Measurements from ENCODE around the gene SRBD1. TPM values are rescaled to one million over a fixed set of nuclear protein-coding genes. Genes with fewer than 3 reads are reported as not detected.

The SRBD1 gene
- total RNA-seq, 2 experiments from 2014 or later, result 17.1 to 19.9 TPM

DNA sequence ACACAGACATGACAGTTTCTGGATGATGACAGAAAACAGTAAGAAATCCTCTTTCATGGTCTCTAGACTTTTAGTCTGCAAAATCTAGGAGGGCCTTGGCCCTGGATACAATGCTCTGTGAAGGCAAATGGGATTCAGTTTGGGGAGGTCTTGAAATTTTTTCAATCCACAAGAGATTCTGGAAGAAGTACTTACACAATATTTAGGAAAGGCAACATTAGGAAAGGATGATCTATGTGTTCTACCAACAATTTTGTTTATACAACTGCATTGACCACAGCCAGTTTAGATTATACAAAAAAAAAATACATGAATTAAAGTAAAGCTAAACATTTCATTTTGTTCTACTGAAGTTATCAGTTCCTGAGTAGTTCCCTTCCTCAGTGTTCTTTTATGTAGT is 208.0 kb downstream of the SRBD1 start:
- POLR2A ChIA-PET, result no interaction called here
- CTCF ChIA-PET, result no interaction called here

DNA sequence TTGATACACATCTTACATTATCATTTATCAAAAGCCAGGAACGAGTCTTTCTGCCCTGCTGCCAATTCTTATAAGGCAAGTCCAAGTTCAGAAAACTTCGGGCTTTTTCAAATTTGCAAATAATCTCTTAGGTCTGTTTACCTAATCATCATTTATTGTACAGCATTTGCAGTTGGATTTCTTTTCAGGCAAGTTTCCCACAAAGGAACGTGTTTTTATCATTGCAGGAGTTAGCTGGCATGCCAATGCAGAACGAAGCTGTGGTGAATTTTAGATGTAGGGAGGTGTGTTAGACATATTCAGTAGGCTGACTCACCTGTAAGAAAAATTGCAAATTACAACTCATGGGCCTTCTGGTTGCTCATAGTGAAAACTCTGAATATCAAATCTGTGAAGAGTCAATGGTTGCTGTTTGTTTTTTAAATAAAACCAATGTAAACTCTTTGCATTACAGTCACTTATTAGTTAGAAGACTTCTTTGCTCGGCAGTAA is 209.6 kb downstream of the SRBD1 start:
- CTCF ChIA-PET, result no interaction called here
- POLR2A ChIA-PET, result no interaction called here

DNA sequence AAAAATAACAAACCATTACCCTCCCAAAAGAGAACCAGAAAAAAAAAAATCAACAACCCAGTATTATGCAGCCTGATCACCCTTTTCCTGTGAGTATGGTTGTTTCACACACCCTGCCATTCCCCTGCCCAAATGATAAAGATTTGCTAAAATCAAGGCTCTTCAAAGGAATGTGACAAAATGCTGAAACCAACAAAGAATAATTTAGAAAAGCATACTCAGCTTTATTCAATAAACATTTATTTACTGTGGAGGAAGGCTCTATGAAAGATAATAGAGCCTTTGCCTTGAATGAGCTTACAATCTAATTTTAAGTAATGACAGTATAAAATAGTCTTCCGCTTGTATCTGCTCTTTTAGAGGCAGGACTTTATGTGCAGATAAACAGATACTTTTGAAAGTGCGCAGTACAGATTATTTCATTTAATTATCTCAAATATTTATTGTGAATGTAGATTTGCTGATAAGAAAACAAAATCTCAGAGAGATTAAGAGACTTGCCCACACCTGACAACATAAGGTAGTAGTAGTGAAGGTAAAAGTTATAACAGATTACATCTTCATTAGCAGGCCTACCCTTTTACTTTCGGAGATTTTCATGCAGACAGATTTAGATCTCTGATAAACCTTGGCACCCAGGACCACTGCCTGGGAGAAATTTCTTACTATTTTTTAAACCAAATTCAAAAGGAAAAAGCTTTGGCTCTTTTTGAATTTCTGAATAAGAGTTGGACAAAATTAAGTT is 211.9 kb downstream of the SRBD1 start:
- CTCF ChIA-PET, result interaction anchor here (0.6 kb wide), 1 partner anchor 631 kb away, joined by 3 read pairs; no protein-coding TSS in a partner anchor

DNA sequence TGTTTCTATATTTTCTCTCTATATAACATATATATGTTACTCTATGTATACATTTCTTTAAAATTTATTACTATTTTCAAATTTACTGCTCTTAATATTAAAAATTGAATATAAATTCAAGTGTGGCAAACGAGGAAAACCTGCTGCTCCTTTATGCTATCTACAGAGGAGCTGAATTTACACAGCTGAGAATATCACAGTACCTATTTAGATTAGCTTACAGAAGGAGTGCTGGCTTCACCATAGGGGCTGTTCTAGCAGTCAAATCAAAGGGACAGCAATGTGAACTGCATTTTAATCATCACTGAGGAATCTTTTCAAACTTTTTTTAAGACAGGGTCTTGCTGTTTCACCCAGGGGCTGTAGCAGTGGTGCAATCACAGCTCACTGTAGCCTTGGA is 213.8 kb downstream of the SRBD1 start:
- ChIA-PET POLR2A (no interaction called here), CTCF (no interaction called here)

More for the DNA sequence above, 211.9 kb downstream of the SRBD1 start:
- POLR2A ChIA-PET, result no interaction called here

DNA sequence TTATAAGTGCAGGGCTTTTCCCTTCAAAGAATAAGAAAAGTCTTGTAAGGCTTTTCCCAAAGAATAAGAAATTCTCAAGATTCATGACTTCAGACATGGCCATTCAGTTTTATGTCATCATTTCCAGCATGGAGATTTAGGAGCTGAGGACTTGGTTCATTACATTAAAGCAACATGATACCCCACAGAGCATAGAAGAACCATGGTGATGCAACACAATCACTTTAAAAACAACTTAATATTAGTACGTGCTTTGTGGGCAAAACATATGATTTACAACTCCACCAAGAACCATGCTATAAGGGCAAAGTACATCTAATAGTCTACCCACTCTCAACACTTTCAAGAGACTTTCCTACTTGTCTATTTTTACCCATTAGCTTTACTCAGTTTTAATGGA is 214.4 kb downstream of the SRBD1 start:
- ChIA-PET POLR2A (no interaction called here), CTCF (no interaction called here)

DNA sequence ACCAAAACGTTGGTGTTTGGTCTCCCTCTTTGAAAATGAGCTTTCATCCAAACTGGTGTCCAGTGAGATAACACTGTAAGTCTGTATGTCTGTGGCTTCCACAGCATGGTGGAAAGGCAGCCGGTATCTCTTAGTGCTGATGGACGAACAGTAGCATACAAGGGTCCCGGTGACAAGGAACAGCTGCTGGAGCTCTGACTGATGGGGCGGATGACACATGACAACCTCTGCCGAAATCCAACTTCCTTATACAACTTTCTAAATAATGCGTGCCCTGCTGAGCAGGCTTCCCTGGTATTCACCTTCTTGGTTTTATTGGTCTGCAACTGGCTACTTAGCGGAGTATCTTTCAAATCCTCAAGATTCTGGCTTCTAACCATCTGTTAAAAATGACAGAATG is 216.2 kb downstream of the SRBD1 start:
- ChIA-PET CTCF (no interaction called here), POLR2A (no interaction called here)

DNA sequence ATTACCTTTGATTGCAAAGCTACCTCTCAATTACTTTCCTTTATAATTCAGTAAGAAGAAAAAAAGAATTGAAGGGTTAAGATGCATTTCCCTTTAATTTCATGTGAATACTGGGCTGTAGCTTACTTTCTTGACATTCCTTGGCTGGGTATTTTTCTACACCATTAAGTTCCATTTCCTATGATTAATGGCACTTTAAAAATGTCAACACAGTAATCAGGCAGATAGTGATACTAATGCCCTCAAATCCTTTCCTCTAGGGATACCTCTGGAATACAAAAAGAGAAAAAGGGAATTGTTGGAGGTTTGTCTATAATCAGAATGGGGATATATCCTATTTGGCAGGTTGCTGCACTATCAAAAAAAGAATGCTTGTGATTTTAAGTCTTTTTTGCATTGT is 216.9 kb downstream of the SRBD1 start:
- ChIA-PET POLR2A (no interaction called here), CTCF (no interaction called here)

DNA sequence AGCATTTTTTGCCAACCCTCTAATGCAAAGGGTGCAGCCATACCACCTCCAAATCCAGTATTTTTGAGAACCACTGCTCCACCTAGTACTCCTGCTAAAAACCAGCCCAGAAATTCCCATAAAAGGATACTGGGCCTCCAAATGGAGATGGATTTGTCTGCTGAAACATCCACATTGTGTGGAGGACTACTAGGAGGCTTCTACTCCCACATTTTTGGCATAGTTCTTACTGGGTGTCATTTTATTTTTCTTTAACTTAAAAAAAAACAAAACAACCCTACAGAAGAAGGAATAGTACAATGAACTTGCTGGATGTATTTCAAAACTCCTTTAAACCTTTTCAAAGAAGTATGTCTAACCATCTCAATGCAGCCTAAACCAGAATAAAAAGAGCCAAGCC is 219.2 kb downstream of the SRBD1 start:
- CTCF ChIA-PET, result no interaction called here

DNA sequence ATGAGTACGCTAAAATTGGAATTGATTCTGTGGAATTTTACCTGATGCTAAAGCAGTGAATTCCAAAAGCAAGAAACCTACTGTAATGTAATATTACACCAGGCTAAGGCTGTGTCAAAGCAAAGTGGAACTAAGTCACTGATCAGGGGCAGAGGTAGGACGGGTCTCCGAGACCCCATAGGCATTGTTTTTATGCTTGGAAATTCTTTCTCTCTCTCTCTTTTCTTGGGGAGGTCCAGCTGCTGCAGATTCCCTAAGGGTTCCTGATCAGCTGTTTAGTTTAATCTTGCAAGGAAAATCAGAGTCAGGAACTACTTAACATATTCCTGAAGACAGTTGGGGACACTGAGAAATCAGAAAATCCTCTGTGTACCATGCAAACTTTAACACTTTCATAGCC is 220.2 kb downstream of the SRBD1 start:
- ChIA-PET CTCF (no interaction called here), POLR2A (no interaction called here)

More for the DNA sequence above, 219.2 kb downstream of the SRBD1 start:
- POLR2A ChIA-PET, result no interaction called here

DNA sequence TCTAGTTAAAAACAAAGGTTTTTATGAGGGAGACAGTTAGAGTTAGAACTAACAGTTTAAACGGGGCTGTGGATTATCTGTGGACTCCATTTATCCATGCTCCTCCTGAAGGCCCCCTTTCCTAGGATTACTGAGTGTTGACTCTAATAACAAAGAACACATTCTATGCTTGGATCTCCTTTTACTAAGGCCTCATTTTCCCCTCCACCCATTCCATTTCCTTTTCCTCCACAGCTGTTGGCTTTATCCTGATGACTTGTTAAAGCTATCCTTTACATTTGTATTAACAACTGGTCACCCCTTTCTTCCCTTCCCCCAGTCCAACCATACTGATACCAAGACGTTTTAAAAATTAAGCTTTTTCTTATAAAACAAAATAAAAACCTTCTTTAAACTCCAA is 220.6 kb downstream of the SRBD1 start:
- POLR2A ChIA-PET, result no interaction called here
- CTCF ChIA-PET, result no interaction called here

DNA sequence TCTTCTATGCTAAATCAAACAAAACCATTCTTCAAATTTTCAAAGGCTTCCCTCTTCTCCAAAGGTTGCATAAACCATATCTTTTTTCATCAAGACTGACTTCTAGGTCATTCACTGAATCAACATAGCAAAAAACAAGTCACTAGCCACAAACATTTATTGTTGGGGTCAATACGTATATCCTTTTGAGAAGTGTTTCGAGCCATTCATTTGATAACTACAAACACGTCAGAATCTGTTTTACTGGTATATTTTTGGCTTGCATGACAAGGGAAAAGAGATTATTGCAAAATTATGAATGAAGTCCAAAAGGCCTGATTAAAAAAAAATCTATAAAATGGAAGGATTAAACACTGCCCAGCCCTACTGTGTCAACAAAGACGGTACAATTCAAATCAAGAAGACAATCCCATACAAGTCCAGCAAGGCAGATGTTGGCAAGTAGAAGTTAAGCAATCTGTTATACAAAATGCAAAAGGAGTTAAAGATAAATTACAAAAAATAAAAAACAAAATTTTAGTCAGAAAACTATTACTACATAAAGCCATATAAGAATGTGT is 222.4 kb downstream of the SRBD1 start:
- CTCF ChIA-PET, result no interaction called here

DNA sequence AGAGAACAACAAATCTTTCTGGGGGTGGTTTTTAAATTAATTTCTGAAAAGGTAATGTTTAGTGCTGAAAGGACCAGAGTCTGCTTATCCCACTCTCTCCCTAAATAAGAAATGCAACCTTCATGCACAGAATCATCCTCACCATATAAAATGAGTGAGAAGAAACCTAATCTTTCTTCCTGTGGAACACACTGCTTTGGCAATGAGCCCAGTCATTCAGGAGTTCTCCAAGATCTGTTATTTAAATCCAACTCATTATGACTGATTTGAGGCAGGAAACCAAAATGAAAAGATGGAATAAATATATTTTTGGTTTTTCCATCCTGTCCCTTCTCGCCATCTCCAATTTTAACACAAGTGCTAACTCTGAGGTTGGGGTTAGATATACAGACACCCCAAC is 228.3 kb downstream of the SRBD1 start:
- CTCF ChIA-PET, result interaction anchor here (0.7 kb wide), 1 partner anchor 220 kb away, joined by 3 read pairs; no protein-coding TSS in a partner anchor
- POLR2A ChIA-PET, result no interaction called here

More for the DNA sequence above, 222.4 kb downstream of the SRBD1 start:
- POLR2A ChIA-PET, result no interaction called here

DNA sequence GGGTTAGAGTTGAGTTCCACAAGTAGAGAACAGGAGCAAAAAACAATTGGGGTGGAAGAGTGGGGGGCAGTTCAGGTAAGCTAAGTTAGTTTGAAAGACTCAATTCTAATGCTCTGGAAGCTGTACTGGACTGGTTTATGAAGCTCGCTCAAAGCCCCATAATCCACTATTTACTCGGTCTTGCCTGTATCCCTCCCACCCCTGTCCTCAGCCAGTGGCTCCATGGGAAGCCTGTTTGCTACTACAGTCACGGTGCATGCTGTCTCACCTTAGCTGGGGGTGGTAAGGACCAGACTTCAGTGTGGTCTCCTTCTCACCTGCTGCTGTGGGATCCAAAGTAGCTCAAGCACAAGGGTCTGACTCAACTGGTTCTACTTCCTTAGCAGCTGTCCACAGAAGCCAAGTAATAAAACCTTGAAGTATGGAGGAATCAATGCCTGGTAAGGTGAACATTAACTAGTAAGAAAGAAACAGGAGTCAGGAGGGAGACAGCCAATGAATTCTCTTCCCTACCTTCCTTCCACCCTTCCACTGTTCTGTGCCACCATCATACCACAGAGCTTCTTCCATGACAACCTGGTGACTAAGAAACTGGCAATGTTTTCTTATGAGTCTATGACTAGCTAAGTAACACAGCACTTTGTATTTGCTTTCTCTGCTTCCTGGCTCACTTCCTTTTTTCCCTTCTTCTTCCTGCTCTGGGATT is 230.8 kb downstream of the SRBD1 start:
- CTCF ChIA-PET, result no interaction called here
- POLR2A ChIA-PET, result no interaction called here

DNA sequence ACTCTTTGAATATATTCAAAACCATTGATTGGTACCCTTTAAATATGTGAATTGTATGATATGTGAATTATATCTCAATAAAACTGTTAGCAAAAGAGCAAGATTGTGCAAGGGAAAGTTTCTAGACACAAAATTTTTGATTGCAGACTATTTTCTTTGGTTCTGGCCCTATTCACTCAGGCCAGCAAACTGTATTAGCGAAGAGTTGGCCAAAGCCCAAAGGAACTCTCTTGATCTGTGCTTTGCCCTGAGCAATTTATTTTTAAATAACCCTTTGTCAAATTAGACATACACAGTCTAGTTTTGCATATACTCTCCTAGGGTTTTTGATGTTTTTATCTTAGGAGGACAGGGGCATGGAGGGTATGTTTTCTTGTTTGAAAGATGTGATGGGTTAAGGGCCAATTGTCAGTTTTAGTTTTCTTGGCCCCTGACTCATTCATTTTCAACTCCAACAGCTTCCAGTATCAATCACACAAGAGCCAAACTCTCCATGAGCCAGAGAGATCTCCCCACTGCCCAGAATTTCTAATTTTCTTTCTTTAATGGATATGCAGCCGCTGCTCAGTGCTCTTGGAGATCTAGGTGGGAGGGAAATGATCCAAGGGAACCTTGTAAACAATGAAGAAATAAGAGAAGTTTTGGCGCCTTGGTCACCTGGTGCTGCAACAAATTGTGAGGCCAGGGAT is 231.5 kb downstream of the SRBD1 start:
- CTCF ChIA-PET, result no interaction called here

DNA sequence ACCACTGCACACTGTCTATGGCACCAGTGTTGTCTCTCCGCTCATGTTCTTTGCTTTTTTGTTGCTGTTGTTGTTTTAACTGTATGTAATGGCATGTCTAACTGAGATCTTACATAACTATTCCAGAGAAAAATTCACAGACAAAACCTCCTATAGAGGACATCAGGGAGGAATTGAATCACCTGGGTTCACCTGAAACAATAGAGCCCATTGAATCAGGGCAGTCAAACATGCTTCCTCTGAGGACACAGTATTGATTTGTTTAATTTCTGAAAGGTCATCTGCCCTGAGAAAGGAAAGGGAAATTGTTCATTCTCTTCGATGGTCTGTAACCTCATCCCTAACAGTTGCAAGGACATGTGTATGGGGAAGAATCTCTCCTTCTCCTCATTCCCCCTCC is 237.5 kb downstream of the SRBD1 start:
- CTCF ChIA-PET, result interaction anchor here (0.7 kb wide), 1 partner anchor 45 kb away, joined by 3 read pairs; no protein-coding TSS in a partner anchor
- POLR2A ChIA-PET, result no interaction called here

More for the DNA sequence above, 231.5 kb downstream of the SRBD1 start:
- POLR2A ChIA-PET, result no interaction called here

DNA sequence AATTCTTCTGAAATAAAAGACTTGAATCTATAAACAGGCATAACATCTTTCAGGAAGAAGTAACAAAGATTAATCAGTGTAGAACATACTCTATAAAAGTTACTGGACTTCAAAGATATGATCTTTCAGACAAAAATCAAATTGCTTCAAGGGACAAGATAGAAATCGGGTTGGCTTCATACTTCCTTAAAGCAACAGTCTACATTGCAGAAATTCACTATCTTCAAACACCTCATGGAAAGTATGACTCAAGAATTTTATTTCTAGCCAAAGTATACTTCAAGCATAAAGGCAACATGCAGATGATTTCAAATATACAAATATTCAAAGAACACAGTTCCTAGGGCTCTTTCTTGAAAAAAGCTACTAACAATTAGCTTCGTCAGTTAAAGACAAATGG is 240.7 kb downstream of the SRBD1 start:
- POLR2A ChIA-PET, result no interaction called here
- CTCF ChIA-PET, result no interaction called here

DNA sequence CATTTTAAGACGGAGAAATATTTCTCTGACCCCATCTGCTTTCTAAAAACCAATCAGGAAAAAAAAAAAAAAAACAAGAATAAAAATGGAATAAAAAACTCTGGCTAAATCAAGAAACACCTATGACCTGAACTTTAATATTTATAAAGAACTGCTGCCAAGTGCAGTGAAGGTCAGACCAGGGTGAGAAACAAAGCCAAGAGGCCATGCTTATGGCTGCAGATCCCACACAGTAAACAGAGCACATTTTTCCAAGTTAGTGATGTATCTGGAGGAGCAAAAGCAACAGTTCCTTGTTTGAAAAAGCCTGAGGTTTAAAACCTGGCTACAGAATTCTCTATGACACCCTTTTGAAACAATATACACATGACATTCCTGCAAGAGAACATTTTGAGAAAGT is 242.3 kb downstream of the SRBD1 start:
- CTCF ChIA-PET, result no interaction called here
- POLR2A ChIA-PET, result interaction anchor here (0.6 kb wide), 1 partner anchor 1159 kb away, joined by 13 read pairs; no protein-coding TSS in a partner anchor

DNA sequence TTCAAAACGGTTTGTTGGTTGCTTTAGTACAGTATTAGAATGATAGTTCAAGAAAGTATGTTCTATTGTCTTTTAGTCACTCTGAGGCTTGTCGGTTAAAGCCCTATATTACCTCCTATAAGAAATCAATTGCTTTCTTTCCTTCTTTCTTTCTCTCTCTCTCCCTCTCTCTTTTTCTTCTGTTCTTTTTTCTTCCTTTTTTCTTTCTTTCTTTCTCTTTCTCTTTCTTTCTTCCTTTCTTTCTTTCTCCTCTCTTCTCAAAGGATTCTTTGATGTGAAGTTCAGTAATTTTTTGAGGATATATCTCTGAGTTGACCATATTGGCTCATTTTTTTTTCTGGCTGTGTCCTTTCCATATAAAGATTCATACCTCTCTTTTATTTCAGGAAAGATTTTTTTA is 249.4 kb downstream of the SRBD1 start:
- POLR2A ChIA-PET, result no interaction called here

DNA sequence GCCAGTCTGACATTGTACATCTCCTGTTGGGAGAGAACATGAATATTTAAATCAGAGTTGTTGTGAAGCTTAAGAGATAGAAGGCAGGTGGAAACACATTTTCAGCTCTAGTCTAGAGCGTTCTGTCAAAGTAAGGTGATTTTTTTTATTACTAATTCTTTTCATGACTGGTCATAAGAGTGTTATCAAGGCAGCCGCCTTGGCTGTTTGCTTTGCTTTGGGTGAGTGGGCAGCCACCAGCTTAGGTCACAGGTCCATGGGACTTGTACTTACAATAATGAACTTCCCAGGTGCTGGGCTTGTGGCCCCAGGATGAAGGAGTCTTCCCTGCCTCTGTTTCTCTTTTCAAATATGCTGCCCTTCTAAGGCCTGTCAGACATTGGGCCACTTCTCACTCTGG is 256.3 kb downstream of the SRBD1 start:
- POLR2A ChIA-PET, result no interaction called here
- CTCF ChIA-PET, result no interaction called here

More for the DNA sequence above, 249.4 kb downstream of the SRBD1 start:
- CTCF ChIA-PET, result no interaction called here

DNA sequence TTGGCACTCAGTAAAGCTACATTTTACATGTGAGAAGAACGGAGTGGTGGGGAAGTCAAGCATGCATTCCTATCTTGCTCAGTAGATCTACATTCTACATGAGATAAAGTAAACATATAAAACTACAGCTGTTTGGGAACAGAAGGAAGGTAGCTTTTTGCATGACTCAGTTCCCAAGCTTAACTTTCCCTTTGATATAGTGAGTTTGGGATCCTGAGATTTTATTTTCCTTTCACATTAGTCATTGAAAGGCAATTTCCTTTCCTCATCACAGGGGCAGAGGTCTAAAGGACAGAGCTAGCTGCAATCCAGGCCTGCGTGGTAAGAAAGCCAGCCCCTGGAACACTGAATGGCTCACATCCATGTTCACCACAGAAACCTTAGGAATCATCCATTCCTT is 257.2 kb downstream of the SRBD1 start:
- POLR2A ChIA-PET, result no interaction called here
- CTCF ChIA-PET, result no interaction called here

DNA sequence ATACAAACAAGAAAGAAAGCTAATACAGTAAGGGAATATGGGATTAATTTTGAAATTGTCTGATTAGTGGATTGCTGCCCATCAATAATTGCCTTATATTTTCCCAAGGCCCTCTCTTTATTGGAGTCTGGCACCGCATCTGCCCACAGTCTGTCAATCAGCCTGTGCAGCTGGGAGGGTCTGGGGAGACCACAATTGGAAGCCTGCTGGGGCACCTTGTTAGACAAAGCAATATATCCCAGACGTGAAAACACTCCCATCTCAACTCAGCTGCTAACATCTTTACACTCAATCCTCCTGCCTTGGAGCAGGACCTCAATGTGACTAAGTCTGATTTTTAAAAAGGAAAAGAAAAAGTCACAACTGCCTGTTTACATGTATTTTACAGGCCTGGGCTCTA is 258.6 kb downstream of the SRBD1 start:
- POLR2A ChIA-PET, result no interaction called here
- CTCF ChIA-PET, result no interaction called here

All from activated CD8-positive, alpha-beta memory T cell treated with anti-CD3 and anti-CD28 coated beads for 36 hours (primary cell).